ENCODE results near the gene PEF1.

DNA sequence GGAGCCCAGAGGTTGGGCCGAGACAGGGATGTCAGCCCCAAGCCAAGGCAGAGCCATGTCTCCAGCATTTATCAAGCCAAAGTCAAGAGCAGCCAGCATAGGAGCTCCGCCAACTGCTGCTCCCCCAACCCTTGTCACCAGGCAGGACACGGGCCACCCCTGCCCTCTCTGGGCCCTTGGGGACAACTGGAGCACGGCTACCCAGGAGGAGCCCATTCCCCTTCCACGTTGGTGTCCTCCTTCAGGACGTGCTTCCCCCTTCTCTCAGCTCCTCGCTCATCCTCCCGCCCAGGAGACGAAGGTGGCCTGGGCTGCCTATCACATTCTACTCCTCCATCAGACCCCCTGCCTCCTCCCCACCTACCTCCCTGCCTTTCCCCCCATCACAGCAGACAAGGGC lies 19.9 kb upstream of the PEF1 start:
- TF ChIP-seq TCF12 (IDR thresholded peaks at IDR 0.05; ENCODE audit: low read depth), result no peak
- TF ChIP-seq CREB1 (IDR thresholded peaks at IDR 0.05; ENCODE audit: low read depth), result no peak
- no peak for TF ChIP-seq TAF1 (IDR thresholded peaks at IDR 0.05; ENCODE audit: low read depth)
- TF ChIP-seq EP300 (IDR thresholded peaks at IDR 0.05; ENCODE audit: borderline replicate concordance), result no peak
- no peak for TF ChIP-seq YY1 (IDR thresholded peaks at IDR 0.05; ENCODE audit: low read depth)
- TF ChIP-seq, protein P1, sequence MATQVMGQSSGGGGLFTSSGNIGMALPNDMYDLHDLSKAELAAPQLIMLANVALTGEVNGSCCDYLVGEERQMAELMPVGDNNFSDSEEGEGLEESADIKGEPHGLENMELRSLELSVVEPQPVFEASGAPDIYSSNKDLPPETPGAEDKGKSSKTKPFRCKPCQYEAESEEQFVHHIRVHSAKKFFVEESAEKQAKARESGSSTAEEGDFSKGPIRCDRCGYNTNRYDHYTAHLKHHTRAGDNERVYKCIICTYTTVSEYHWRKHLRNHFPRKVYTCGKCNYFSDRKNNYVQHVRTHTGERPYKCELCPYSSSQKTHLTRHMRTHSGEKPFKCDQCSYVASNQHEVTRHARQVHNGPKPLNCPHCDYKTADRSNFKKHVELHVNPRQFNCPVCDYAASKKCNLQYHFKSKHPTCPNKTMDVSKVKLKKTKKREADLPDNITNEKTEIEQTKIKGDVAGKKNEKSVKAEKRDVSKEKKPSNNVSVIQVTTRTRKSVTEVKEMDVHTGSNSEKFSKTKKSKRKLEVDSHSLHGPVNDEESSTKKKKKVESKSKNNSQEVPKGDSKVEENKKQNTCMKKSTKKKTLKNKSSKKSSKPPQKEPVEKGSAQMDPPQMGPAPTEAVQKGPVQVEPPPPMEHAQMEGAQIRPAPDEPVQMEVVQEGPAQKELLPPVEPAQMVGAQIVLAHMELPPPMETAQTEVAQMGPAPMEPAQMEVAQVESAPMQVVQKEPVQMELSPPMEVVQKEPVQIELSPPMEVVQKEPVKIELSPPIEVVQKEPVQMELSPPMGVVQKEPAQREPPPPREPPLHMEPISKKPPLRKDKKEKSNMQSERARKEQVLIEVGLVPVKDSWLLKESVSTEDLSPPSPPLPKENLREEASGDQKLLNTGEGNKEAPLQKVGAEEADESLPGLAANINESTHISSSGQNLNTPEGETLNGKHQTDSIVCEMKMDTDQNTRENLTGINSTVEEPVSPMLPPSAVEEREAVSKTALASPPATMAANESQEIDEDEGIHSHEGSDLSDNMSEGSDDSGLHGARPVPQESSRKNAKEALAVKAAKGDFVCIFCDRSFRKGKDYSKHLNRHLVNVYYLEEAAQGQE (IDR thresholded peaks at IDR 0.05; ENCODE audit: low read depth), result no peak
- no peak for TF ChIP-seq CEBPB (IDR thresholded peaks at IDR 0.05)
- TF ChIP-seq RAD21 (IDR thresholded peaks at IDR 0.05; ENCODE audit: low read depth), result no peak
- no peak for TF ChIP-seq NFIC (IDR thresholded peaks at IDR 0.05)
- TF ChIP-seq ZBTB7A (IDR thresholded peaks at IDR 0.05; ENCODE audit: low read depth), result no peak
- no peak for TF ChIP-seq TEAD4 (IDR thresholded peaks at IDR 0.05)
- TF ChIP-seq, protein P2, sequence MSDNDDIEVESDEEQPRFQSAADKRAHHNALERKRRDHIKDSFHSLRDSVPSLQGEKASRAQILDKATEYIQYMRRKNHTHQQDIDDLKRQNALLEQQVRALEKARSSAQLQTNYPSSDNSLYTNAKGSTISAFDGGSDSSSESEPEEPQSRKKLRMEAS (IDR thresholded peaks at IDR 0.05), result no peak
- no peak for TF ChIP-seq FOXM1 (IDR thresholded peaks at IDR 0.05; ENCODE audit: borderline replicate concordance, low read depth)
- TF ChIP-seq EGR1 (IDR thresholded peaks at IDR 0.05), result no peak
